Smooth muscle cell (in vitro differentiated cells): ENCODE data around the gene CMYA5. TPM values are rescaled to one million over a fixed set of nuclear protein-coding genes. Genes with fewer than 3 reads are reported as not detected.

Experiments used
- DNase-seq: peaks from one replicate; lab custom pipeline; 2025; ENCODE audit not compliant: unreplicated experiment; lab: John Stamatoyannopoulos, UW
- H2AFZ ChIP-seq: fragments of 200-600 bp; sonication (generic); 2 replicates; pipeline ENCODE4 v1.6.0; 2016; ENCODE audit warnings: antibody characterized with exemption, low read depth, mild to moderate bottlenecking
- H3F3A ChIP-seq: fragments of 200-600 bp; sonication (generic); 2 replicates; pipeline ENCODE4 v1.6.0; 2017; ENCODE audit warnings: antibody characterized with exemption, low read depth
- H3K27ac ChIP-seq: fragments of 200-600 bp; sonication (generic); 2 replicates; pipeline ENCODE4 v1.5.1; 2016; ENCODE audit warnings: low read depth, mild to moderate bottlenecking
- H3K27me3 ChIP-seq: fragments of 200-600 bp; sonication (generic); 2 replicates; pipeline ENCODE4 v1.6.1; 2016; ENCODE audit warnings: low read depth, mild to moderate bottlenecking
- H3K36me3 ChIP-seq: fragments of 200-600 bp; sonication (generic); 2 replicates; pipeline ENCODE4 v1.5.1; 2016; ENCODE audit warnings: low read depth
- H3K4me1 ChIP-seq: fragments of 200-600 bp; sonication (generic); 2 replicates; pipeline ENCODE4 v1.5.1; 2016; ENCODE audit warnings: low read depth
- H3K4me2 ChIP-seq: fragments of 200-600 bp; sonication (generic); 2 replicates; pipeline ENCODE4 v1.6.0; 2016; ENCODE audit warnings: mild to moderate bottlenecking
- H3K4me3 ChIP-seq: fragments of 200-600 bp; sonication (generic); 2 replicates; pipeline ENCODE4 v1.5.1; 2016; ENCODE audit warnings: mild to moderate bottlenecking
- H3K79me2 ChIP-seq: fragments of 200-600 bp; sonication (generic); 2 replicates; pipeline ENCODE4 v1.6.0; 2016; ENCODE audit warnings: low read depth, mild to moderate bottlenecking
- H3K9ac ChIP-seq: fragments of 200-600 bp; sonication (generic); 2 replicates; pipeline ENCODE4 v1.6.0; 2016; ENCODE audit warnings: low read depth
- H3K9me3 ChIP-seq: fragments of 200-600 bp; sonication (generic); replicated peaks from 2 replicates; pipeline ENCODE4 v1.5.1; 2016; ENCODE audit warnings: low read depth
- H4K20me1 ChIP-seq: fragments of 200-600 bp; sonication (generic); 2 replicates; pipeline ENCODE4 v1.6.0; 2016; ENCODE audit warnings: low read depth
- WGBS: methylation state at CpG from one replicate; pipeline ENCODE4 v1.1.7; 2016; ENCODE audit warnings: low lambda C conversion rate; 5-methylcytosine and 5-hydroxymethylcytosine counted together
- polyA plus RNA-seq: library from polyadenylated mRNA; unstranded; fragments of >200 nt; fragmentation: Nextera tagmentation; extraction: Ambion mirVana; gene quantifications from 2 replicates; pipeline ENCODE4 v1.2.1, GENCODE V29; 2016
- total RNA-seq: library from RNA; depleted of rRNA; stranded (reverse); fragments of >200 nt; gene quantifications from 2 replicates; pipeline ENCODE4 v1.2.3, GENCODE V29; 2014
- TF ChIP-seq, protein P1 (sequence below): fragments of 200-600 bp; sonication (generic); IDR thresholded peaks from 2 replicates; pipeline ENCODE4 v1.5.1; 2017; ENCODE audit warnings: borderline replicate concordance, mild to moderate bottlenecking, antibody characterized with exemption; ENCODE audit not compliant: insufficient read depth, poor library complexity, severe bottlenecking

The CMYA5 gene
- total and polyA plus RNA-seq, 2 experiments from 2014 or later = 0.31 to 1.9 TPM

DNA sequence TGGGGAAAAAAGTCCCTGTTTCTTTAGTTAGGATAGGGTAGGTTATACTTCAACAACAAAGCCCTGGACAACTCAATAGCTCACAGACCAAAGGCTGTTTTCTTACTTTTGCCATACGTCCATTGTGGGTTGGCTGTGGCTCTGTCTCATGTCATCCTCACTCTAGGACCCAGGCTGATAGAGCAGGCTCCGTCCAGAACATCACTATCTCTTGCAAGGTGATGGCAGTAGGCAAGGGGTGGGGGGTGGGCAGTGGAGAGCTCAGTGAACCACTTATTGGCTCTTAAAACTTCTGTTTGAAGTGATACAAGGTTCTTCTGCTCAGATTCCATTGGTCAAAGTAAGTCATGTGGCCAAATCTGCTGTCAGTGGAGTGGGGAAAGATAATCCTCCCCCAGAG, 126.4 kb downstream of the CMYA5 start:
- no peak overlapping the region for H3K4me2 ChIP-seq
- no peak overlapping the region for H2AFZ ChIP-seq
- H3K9ac ChIP-seq = no peak overlapping the region
- no peak overlapping the region for H3K27ac ChIP-seq
- H3K79me2 ChIP-seq = no peaks in the 10 kb centered on the region
- H3K36me3 ChIP-seq = no peaks in the 10 kb centered on the region
- no peaks in the 10 kb centered on the region for H3F3A ChIP-seq
- no peaks in the 10 kb centered on the region for H4K20me1 ChIP-seq
- no peak for DNase-seq
- no peaks in the 10 kb centered on the region for H3K9me3 ChIP-seq
- TF ChIP-seq, protein P1, sequence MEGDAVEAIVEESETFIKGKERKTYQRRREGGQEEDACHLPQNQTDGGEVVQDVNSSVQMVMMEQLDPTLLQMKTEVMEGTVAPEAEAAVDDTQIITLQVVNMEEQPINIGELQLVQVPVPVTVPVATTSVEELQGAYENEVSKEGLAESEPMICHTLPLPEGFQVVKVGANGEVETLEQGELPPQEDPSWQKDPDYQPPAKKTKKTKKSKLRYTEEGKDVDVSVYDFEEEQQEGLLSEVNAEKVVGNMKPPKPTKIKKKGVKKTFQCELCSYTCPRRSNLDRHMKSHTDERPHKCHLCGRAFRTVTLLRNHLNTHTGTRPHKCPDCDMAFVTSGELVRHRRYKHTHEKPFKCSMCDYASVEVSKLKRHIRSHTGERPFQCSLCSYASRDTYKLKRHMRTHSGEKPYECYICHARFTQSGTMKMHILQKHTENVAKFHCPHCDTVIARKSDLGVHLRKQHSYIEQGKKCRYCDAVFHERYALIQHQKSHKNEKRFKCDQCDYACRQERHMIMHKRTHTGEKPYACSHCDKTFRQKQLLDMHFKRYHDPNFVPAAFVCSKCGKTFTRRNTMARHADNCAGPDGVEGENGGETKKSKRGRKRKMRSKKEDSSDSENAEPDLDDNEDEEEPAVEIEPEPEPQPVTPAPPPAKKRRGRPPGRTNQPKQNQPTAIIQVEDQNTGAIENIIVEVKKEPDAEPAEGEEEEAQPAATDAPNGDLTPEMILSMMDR = no peak
- no peaks in the 10 kb centered on the region for H3K4me1 ChIP-seq
- H3K4me3 ChIP-seq = no peak overlapping the region
- peaks cover 8% of the 10 kb centered on the region for H3K27me3 ChIP-seq
- WGBS = 46% methylated on average over 2 of the region's 2 CpGs

DNA sequence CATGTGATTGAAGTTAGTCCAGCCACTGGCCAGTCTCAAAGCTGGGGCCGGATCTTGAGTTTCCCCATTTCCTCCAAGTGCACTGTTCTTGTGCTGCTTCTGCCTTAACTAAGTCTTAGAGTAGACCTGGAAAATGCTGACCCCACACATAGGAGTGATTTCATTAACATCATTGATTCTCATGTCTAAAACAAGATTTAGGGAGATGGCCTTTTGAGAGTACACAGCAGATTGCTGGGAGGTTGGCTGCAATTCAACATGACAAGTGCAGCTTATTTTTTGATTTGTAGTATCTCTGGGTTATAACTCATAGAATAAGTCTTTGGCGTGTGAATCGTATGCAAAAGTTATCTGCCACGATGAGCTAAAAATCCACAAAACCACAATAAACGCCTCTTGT, 131.0 kb downstream of the CMYA5 start:
- no peak overlapping the region for H3K27ac ChIP-seq
- no peak overlapping the region for H3K4me3 ChIP-seq
- WGBS = 86% methylated on average over 5 of the region's 5 CpGs
- no peaks in the 10 kb centered on the region for H3F3A ChIP-seq
- TF ChIP-seq, protein P1 = no peak
- no peaks in the 10 kb centered on the region for H4K20me1 ChIP-seq
- no peak overlapping the region for H2AFZ ChIP-seq
- H3K36me3 ChIP-seq = no peaks in the 10 kb centered on the region
- H3K79me2 ChIP-seq = no peaks in the 10 kb centered on the region
- no peaks in the 10 kb centered on the region for H3K4me1 ChIP-seq
- H3K9ac ChIP-seq = no peak overlapping the region
- H3K9me3 ChIP-seq = no peaks in the 10 kb centered on the region
- H3K4me2 ChIP-seq = no peak overlapping the region
- DNase-seq = no peak
- no peaks in the 10 kb centered on the region for H3K27me3 ChIP-seq

DNA sequence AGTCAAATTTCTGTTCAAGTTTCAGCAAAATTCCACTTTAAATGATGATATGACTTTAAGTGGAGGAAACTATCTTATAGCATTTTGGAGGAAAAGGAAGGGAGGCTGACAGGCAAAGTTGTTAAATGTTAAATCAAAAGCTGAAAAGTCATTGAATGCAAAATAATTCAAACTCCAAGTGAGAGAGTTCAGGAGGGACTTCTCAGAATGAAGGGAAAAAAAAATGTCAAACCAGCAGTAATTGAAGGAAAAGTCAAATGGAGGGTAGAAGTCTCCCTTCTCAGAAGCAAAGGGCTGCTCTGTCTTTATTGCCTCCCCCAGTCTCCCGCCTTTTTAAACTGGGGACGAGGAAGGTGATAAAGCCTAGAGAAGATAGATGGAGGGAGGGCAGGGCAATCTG, 134.8 kb downstream of the CMYA5 start:
- no peak overlapping the region for H3K4me2 ChIP-seq
- no peaks in the 10 kb centered on the region for H4K20me1 ChIP-seq
- H3K79me2 ChIP-seq = no peaks in the 10 kb centered on the region
- no peaks in the 10 kb centered on the region for H3K27me3 ChIP-seq
- no peaks in the 10 kb centered on the region for H3F3A ChIP-seq
- TF ChIP-seq, protein P1 = no peak
- H3K9ac ChIP-seq = no peak overlapping the region
- no peak overlapping the region for H2AFZ ChIP-seq
- H3K36me3 ChIP-seq = no peaks in the 10 kb centered on the region
- H3K4me3 ChIP-seq = no peak overlapping the region
- no peaks in the 10 kb centered on the region for H3K9me3 ChIP-seq
- H3K4me1 ChIP-seq = no peaks in the 10 kb centered on the region
- WGBS = 63% methylated on average over 2 of the region's 2 CpGs
- DNase-seq = no peak
- no peak overlapping the region for H3K27ac ChIP-seq

GRCh38 chr5:79825802-79826201, 136.2 kb downstream of the CMYA5 start:
- no peak overlapping the region for H3K9ac ChIP-seq
- DNase-seq = no peak
- H3K4me3 ChIP-seq = no peak overlapping the region
- WGBS = 89% methylated on average over 1 of the region's 1 CpG
- TF ChIP-seq, protein P1 = no peak
- no peaks in the 10 kb centered on the region for H3K79me2 ChIP-seq
- no peak overlapping the region for H2AFZ ChIP-seq
- no peaks in the 10 kb centered on the region for H3K4me1 ChIP-seq
- no peaks in the 10 kb centered on the region for H3F3A ChIP-seq
- no peak overlapping the region for H3K27ac ChIP-seq
- no peaks in the 10 kb centered on the region for H3K9me3 ChIP-seq
- H3K4me2 ChIP-seq = no peak overlapping the region
- H3K27me3 ChIP-seq = no peaks in the 10 kb centered on the region
- no peaks in the 10 kb centered on the region for H4K20me1 ChIP-seq
- H3K36me3 ChIP-seq = no peaks in the 10 kb centered on the region
